Measurements from ENCODE around the gene LTK.
A peak's percentile ranks its signal among the peaks of the same experiment; 100 is the strongest.

Gene LTK

GRCh38 chr15:41495736-41496599 lies 17.7 kb downstream of the LTK start:
- Histone ChIP-seq H3K4me3 (peak overlapping the region in 1 of 2 donors; percentile 5), H3K9me3 (no peaks in the 10 kb centered on the region), H3K4me1 (peaks cover 5 to 32% (median 27%) of the 10 kb centered on the region in 4 donors), H3K27ac (no peak overlapping the region), H3K27me3 (peaks cover 0 to 31% of the 10 kb centered on the region in 2 donors), H3K36me3 (no peaks in the 10 kb centered on the region)
- intact Hi-C loops (cut with DNase I; ENCODE audit: low total_unique reads): no loop called here
- no peak for TF ChIP-seq CTCF (IDR thresholded peaks at IDR 0.05)
- DNase-seq: no peak

- Histone ChIP-seq H3K9me3 (no peaks in the 10 kb centered on the region), H3K27me3 (peaks cover 0 to 30% of the 10 kb centered on the region in 2 donors), H3K4me3 (peak overlapping the region in 1 of 2 donors; percentile 58), H3K4me1 (peaks cover 5 to 32% (median 27%) of the 10 kb centered on the region in 4 donors), H3K36me3 (no peaks in the 10 kb centered on the region), H3K27ac (no peak overlapping the region)
- no peak for TF ChIP-seq CTCF (IDR thresholded peaks at IDR 0.05)
- DNase-seq: no peak
- intact Hi-C loops (cut with DNase I; ENCODE audit: low total_unique reads): no loop called here
These were observed 18.5 kb downstream of the LTK start for GRCh38 chr15:41494922-41495735.

- H3K27me3 ChIP-seq: peaks cover 0 to 27% of the 10 kb centered on the region in 2 donors
- H3K27ac ChIP-seq: no peak overlapping the region
- H3K4me1 ChIP-seq: peaks cover 5 to 32% (median 27%) of the 10 kb centered on the region in 4 donors
- TF ChIP-seq CTCF (IDR thresholded peaks at IDR 0.05): no peak
- H3K36me3 ChIP-seq: no peaks in the 10 kb centered on the region
- intact Hi-C loops (cut with DNase I; ENCODE audit: low total_unique reads): no loop called here
- DNase-seq: no peak
- no peaks in the 10 kb centered on the region for H3K9me3 ChIP-seq
- peak overlapping the region; percentile 58 to 59 for H3K4me3 ChIP-seq
These were observed 19.3 kb downstream of the LTK start for GRCh38 chr15:41494190-41494921.

GRCh38 chr15:41493902-41494189 lies 19.8 kb downstream of the LTK start:
- H3K4me1 ChIP-seq: peaks cover 5 to 32% (median 27%) of the 10 kb centered on the region in 4 donors
- no peak for DNase-seq
- H3K36me3 ChIP-seq: no peaks in the 10 kb centered on the region
- no peaks in the 10 kb centered on the region for H3K9me3 ChIP-seq
- intact Hi-C loops (cut with DNase I; ENCODE audit: low total_unique reads): no loop called here
- no peak overlapping the region for H3K27ac ChIP-seq
- peaks cover 0 to 32% of the 10 kb centered on the region in 2 donors for H3K27me3 ChIP-seq
- TF ChIP-seq CTCF (IDR thresholded peaks at IDR 0.05): no peak
- H3K4me3 ChIP-seq: peak overlapping the region; percentile 58 to 59

GRCh38 chr15:41493205-41493901 lies 20.3 kb downstream of the LTK start, which contains the start of gene ITPKA:
TSS of gene ITPKA (plus strand) at chr15:41493874. CDS start at chr15:41493928, 54 bp downstream.
- Histone ChIP-seq H3K4me1 (peaks cover 5 to 32% (median 27%) of the 10 kb centered on the region in 4 donors), H3K9me3 (no peaks in the 10 kb centered on the region), H3K4me3 (peak within 1 kb of the TSS; percentile 58 to 59), H3K27ac (peak within 1 kb of the TSS; percentile 18 to 54), H3K36me3 (no peaks in the 10 kb centered on the region), H3K27me3 (peaks cover 0 to 37% of the 10 kb centered on the region in 2 donors)
- DNase-seq: peak; percentile 75 to 85
- TF ChIP-seq CTCF (IDR thresholded peaks at IDR 0.05): no peak
- intact Hi-C loops (cut with DNase I; ENCODE audit: low total_unique reads): no loop called here
